Common myeloid progenitor, CD34-positive (primary cell): ENCODE data around the gene SPTY2D1.

Experiments
- CTCF ChIA-PET: fragments of 350-600 bp; sonication (Branson Sonifier 250); formaldehyde crosslinking; loops from one replicate; lab custom pipeline; 2021; ENCODE audit warnings: antibody characterized with exemption; lab: Charles Lee
- POLR2A ChIA-PET: fragments of 350-600 bp; sonication (Branson Sonifier 250); formaldehyde crosslinking; loops from one replicate; lab custom pipeline; 2021; ENCODE audit warnings: antibody characterized with exemption; lab: Charles Lee
- DNase-seq, 3 donors: peaks; one replicate each; pipeline versions ENCODE4 v3.0.0 to v3.0.0-alpha.2; 2013
- H3K27ac ChIP-seq, 2 experiments: 1 replicate in 1 of 2; 2 replicates in 1 of 2; pipeline ENCODE4 v1.7.0; 2013; ENCODE audit warnings: inconsistent platforms in 2 of 2, low read length in 2 of 2, mild to moderate bottlenecking in 2 of 2, low read depth in 1 of 2, moderate library complexity in 1 of 2; ENCODE audit not compliant: severe bottlenecking in 2 of 2, insufficient read depth in 1 of 2, poor library complexity in 1 of 2
- H3K27me3 ChIP-seq, 5 experiments: replicated peaks in 2 of 5; 1 replicate in 3 of 5; 2 replicates in 2 of 5; pipeline versions ENCODE4 v1.6.1 to v1.7.0; 2013; ENCODE audit warnings: low read length in 4 of 5, mild to moderate bottlenecking in 2 of 5, moderate library complexity in 2 of 5, inconsistent platforms in 1 of 5; ENCODE audit not compliant: insufficient read depth in 5 of 5, control insufficient read depth in 4 of 5
- H3K36me3 ChIP-seq, 4 experiments: 1 replicate in 2 of 4; 2 replicates in 2 of 4; pipeline versions ENCODE4 v1.6.1 to v1.7.0; 2013; ENCODE audit warnings: low read length in 3 of 4, control low read depth in 1 of 4, mild to moderate bottlenecking in 1 of 4; ENCODE audit not compliant: control insufficient read depth in 4 of 4, insufficient read depth in 4 of 4
- H3K4me1 ChIP-seq, 4 experiments: 1 replicate in 3 of 4; 2 replicates in 1 of 4; pipeline versions ENCODE4 v1.6.1 to v1.7.1; 2013; ENCODE audit warnings: low read length in 3 of 4, mild to moderate bottlenecking in 3 of 4, control low read depth in 1 of 4, inconsistent platforms in 1 of 4, moderate library complexity in 1 of 4; ENCODE audit not compliant: control insufficient read depth in 4 of 4, insufficient read depth in 4 of 4; ENCODE audit errors: control extremely low read depth in 1 of 4
- H3K4me3 ChIP-seq, 7 experiments: 1 replicate in 4 of 7; 2 replicates in 3 of 7; pipeline versions ENCODE4 v1.5.1 to v1.7.0; 2013; ENCODE audit warnings: mild to moderate bottlenecking in 7 of 7, low read length in 6 of 7, moderate library complexity in 6 of 7, inconsistent platforms in 2 of 7, low read depth in 2 of 7, control low read depth in 1 of 7; ENCODE audit not compliant: insufficient read depth in 4 of 7, control insufficient read depth in 1 of 7; ENCODE audit errors: extremely low read depth in 1 of 7
- H3K9me3 ChIP-seq, 5 experiments: 1 replicate in 4 of 5; 2 replicates in 1 of 5; pipeline versions ENCODE4 v1.6.1 to v1.7.1; 2013; ENCODE audit warnings: low read length in 4 of 5, mild to moderate bottlenecking in 2 of 5, inconsistent platforms in 1 of 5, low read depth in 1 of 5, moderate library complexity in 1 of 5; ENCODE audit not compliant: control insufficient read depth in 4 of 5, insufficient read depth in 2 of 5; ENCODE audit errors: control extremely low read depth in 1 of 5
- WGBS: methylation state at CpG from one replicate; pipeline ENCODE4 v1.1.5; 2013; ENCODE audit not compliant: insufficient coverage; 5-methylcytosine and 5-hydroxymethylcytosine counted together

Gene SPTY2D1

DNA sequence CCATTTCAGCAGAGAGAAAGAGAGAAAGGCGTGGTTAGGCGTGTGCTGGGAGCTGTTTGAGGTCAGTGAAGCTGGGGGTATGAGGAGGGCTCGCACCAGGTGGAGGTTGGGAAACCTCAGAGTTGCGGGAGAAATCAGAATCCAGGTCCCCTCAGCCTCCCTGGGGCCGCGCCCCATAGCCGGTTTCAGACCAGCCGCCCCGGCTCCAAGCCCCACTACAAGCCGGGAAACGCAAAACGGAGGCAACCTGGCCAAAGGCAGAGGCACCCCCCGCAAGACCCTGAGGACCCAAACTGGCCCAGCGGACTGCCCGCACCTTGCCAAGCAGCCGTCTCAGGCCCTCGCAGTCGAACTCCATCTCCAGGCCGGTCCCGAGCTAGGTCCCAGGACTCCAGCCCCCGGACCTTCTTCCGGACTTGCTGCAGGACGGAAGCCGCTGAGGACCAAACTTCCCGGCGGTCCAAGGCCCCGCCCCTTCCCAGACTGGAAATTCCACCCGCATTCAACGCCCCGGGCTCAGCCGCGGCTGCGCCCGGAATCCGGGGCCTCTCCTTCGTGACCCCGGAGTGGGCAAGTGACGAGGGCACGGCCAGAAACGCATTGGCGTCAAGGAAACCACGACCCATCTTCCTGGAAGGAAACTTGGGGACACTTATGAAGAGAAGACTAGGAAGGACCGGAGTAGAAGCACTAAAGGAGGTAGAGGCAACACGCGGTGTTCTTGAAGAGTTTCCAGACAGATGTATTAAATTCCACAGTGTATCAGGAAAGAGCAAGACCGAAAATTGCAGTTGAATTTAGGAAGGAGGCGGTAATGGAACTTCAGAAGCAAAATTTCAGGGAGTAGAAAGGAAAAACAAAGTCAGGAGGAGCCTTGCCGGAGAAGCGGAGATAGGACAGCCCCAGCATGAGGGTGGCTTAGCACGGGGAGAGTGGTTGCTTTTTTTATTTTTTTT is 45.6 kb downstream of the SPTY2D1 start, which contains the start of gene UEVLD:
Gene UEVLD, minus strand, starts transcription at position 438 of the 956 bp plus-strand sequence. Its CDS starts 80 bp downstream, at position 358.
- Histone ChIP-seq H3K9me3 (no peaks in the 10 kb centered on the region), H3K36me3 (no peaks in the 10 kb centered on the region), H3K27ac (peak within 1 kb of the TSS in 1 of 2 experiments; percentile 73), H3K4me3 (peak within 1 kb of the TSS; percentile 75 to 91 (median 84)), H3K27me3 (peaks cover 0 to 2% (median 0%) of the 10 kb centered on the region in 5 experiments), H3K4me1 (peaks cover 4 to 17% (median 14%) of the 10 kb centered on the region in 4 experiments)
- peak; percentile 49 to 51 (median 51) for DNase-seq
- WGBS, result 2% methylated on average over 48 of the region's 50 CpGs
- ChIA-PET POLR2A (interaction anchor here (0.6 kb wide), 1 partner anchor 51 kb away, joined by 3 read pairs; no protein-coding TSS in a partner anchor), CTCF (interaction anchor here (0.6 to 1.8 kb wide), 5 partner anchors 13 to 142 kb away, joined by 3 to 4 read pairs (median 3); no protein-coding TSS in a partner anchor)

GRCh38 chr11:18581825-18582224 is 52.3 kb downstream of the SPTY2D1 start:
- ChIA-PET POLR2A (interaction anchor here (0.9 kb wide), 1 partner anchor 20 kb away, joined by 3 read pairs; no protein-coding TSS in a partner anchor), CTCF (interaction anchor here (1.5 kb wide), 1 partner anchor 21 kb away, joined by 3 read pairs; no protein-coding TSS in a partner anchor)
- Histone ChIP-seq H3K27me3 (no peaks in the 10 kb centered on the region), H3K4me3 (no peak overlapping the region), H3K36me3 (peaks cover 0 to 4% (median 0%) of the 10 kb centered on the region in 4 experiments), H3K4me1 (peaks cover 0 to 4% (median 0%) of the 10 kb centered on the region in 4 experiments), H3K9me3 (no peaks in the 10 kb centered on the region), H3K27ac (no peak overlapping the region)
- no peak for DNase-seq
- WGBS, result no CpG with 5 or more reads among the region's 1 CpG

GRCh38 chr11:18580113-18580766 is 53.9 kb downstream of the SPTY2D1 start:
- ChIA-PET POLR2A (no interaction called here), CTCF (interaction anchor here (1.3 to 1.6 kb wide), 2 partner anchors 39 to 40 kb away, joined by 3 to 4 read pairs; no protein-coding TSS in a partner anchor)

GRCh38 chr11:18578975-18579598 is 55.1 kb downstream of the SPTY2D1 start:
- Histone ChIP-seq H3K27ac (no peak overlapping the region), H3K4me3 (peak overlapping the region in 2 of 7 experiments; percentile 22 to 50), H3K36me3 (peaks cover 0 to 4% (median 0%) of the 10 kb centered on the region in 4 experiments), H3K9me3 (no peaks in the 10 kb centered on the region), H3K27me3 (no peaks in the 10 kb centered on the region), H3K4me1 (peaks cover 0 to 4% (median 0%) of the 10 kb centered on the region in 4 experiments)
- POLR2A ChIA-PET, result no interaction called here
- WGBS, result 100% methylated on average over 6 of the region's 14 CpGs
- DNase-seq, result peak in 2 of 3 donors; percentile 41 to 56
- CTCF ChIA-PET, result interaction anchor here (0.9 to 2.1 kb wide), 6 partner anchors 11 to 137 kb away, joined by 3 to 8 read pairs (median 3); no protein-coding TSS in a partner anchor

More at GRCh38 chr11:18580113-18580766, 53.9 kb downstream of the SPTY2D1 start:
- Histone ChIP-seq H3K9me3 (no peaks in the 10 kb centered on the region), H3K4me1 (peaks cover 0 to 4% (median 0%) of the 10 kb centered on the region in 4 experiments), H3K36me3 (peaks cover 0 to 4% (median 0%) of the 10 kb centered on the region in 4 experiments), H3K4me3 (no peak overlapping the region), H3K27ac (no peak overlapping the region), H3K27me3 (no peaks in the 10 kb centered on the region)
- DNase-seq, result no peak
- WGBS, result no CpG with 5 or more reads among the region's 2 CpGs

DNA sequence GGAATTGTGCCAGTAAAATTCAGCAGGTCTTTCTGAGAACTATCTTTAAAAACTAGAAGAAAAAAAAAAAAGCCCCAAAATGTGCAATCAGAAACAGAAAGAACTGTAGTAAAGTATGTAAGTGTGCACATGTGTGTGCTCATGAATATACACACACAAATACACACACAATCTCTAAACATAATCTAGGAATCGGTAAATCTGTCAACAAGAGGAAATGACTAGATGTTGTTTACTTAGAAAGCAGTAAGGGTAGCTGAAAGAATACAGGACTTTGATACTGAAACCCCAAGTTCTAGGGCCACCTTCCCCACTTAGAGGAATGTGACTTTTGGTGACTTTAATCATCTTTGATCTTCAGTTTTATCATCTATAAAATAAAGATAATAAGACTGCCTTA is 58.8 kb downstream of the SPTY2D1 start:
- Histone ChIP-seq H3K4me1 (peaks cover 0 to 4% (median 0%) of the 10 kb centered on the region in 4 experiments), H3K9me3 (no peaks in the 10 kb centered on the region), H3K27me3 (no peaks in the 10 kb centered on the region), H3K4me3 (no peak overlapping the region), H3K36me3 (peaks cover 0 to 6% (median under 1%) of the 10 kb centered on the region in 4 experiments), H3K27ac (no peak overlapping the region)
- POLR2A ChIA-PET, result no interaction called here
- no CpG with 5 or more reads among the region's 1 CpG for WGBS
- DNase-seq, result no peak
- CTCF ChIA-PET, result no interaction called here

GRCh38 chr11:18567081-18567480 is 67.1 kb downstream of the SPTY2D1 start:
- Histone ChIP-seq H3K27me3 (no peaks in the 10 kb centered on the region), H3K27ac (no peak overlapping the region), H3K9me3 (no peaks in the 10 kb centered on the region), H3K36me3 (peaks cover 0 to 5% (median 2%) of the 10 kb centered on the region in 4 experiments), H3K4me1 (no peaks in the 10 kb centered on the region), H3K4me3 (no peak overlapping the region)
- ChIA-PET POLR2A (no interaction called here), CTCF (interaction anchor here (1.3 to 2.1 kb wide), 2 partner anchors 11 to 18 kb away, joined by 3 to 8 read pairs; no protein-coding TSS in a partner anchor)
- 100% methylated on average over 2 of the region's 3 CpGs for WGBS
- DNase-seq, result no peak
